MM.1S (cell line): ENCODE results near the gene ZNF438.
"Not testable (repeated sequence)": the region's sequence is repeated elsewhere in the genome, so short reads cannot be mapped to it uniquely, and the experiment has no call there.

Source experiments
- DNase-seq: peaks from one replicate; pipeline ENCODE4 v3.0.0-alpha.2; 2015
- H2AFZ ChIP-seq: fragments of 300-600 bp; sonication (generic); 2 replicates; pipeline ENCODE4 v1.6.0; 2016; ENCODE audit warnings: antibody characterized with exemption, low read length
- H3F3A ChIP-seq: fragments of 300-600 bp; sonication (generic); 2 replicates; pipeline ENCODE4 v1.6.1; 2016; ENCODE audit warnings: mild to moderate bottlenecking, antibody characterized with exemption, low read length, moderate library complexity, mixed read lengths; ENCODE audit not compliant: insufficient read depth
- H3K27ac ChIP-seq: fragments of 300-600 bp; sonication (generic); 2 replicates; pipeline ENCODE4 v1.5.1; 2016; ENCODE audit warnings: mild to moderate bottlenecking, low read length
- H3K27me3 ChIP-seq: fragments of 300-600 bp; sonication (generic); replicated peaks from 2 replicates; pipeline ENCODE4 v1.6.0; 2016; ENCODE audit warnings: low read length; ENCODE audit not compliant: insufficient read depth
- H3K36me3 ChIP-seq: fragments of 300-600 bp; sonication (generic); replicated peaks from 2 replicates; pipeline ENCODE4 v1.6.1; 2016; ENCODE audit warnings: mild to moderate bottlenecking, low read length, mixed read lengths; ENCODE audit not compliant: insufficient read depth
- H3K4me1 ChIP-seq: fragments of 300-600 bp; sonication (generic); 2 replicates; pipeline ENCODE4 v1.6.1; 2016; ENCODE audit warnings: low read length, mixed read lengths
- H3K4me2 ChIP-seq: fragments of 300-600 bp; sonication (generic); 2 replicates; pipeline ENCODE4 v1.6.0; 2016; ENCODE audit warnings: low read depth, low read length
- H3K4me3 ChIP-seq: fragments of 300-600 bp; sonication (generic); 2 replicates; pipeline ENCODE4 v1.5.1; 2016; ENCODE audit warnings: low read length, mixed read lengths
- H3K79me2 ChIP-seq: fragments of 300-600 bp; sonication (generic); 2 replicates; pipeline ENCODE4 v1.6.1; 2016; ENCODE audit warnings: mixed run types, low read length, mixed read lengths
- H3K9ac ChIP-seq: fragments of 300-600 bp; sonication (generic); 2 replicates; pipeline ENCODE4 v1.6.1; 2016; ENCODE audit warnings: low read length, mixed read lengths
- H3K9me2 ChIP-seq: fragments of 300-600 bp; sonication (generic); replicated peaks from 2 replicates; pipeline ENCODE4 v1.6.1; 2016; ENCODE audit warnings: mild to moderate bottlenecking, low read length, mixed read lengths; ENCODE audit not compliant: insufficient read depth
- H3K9me3 ChIP-seq: fragments of 300-600 bp; sonication (generic); replicated peaks from 2 replicates; pipeline ENCODE4 v1.6.1; 2016; ENCODE audit warnings: mild to moderate bottlenecking, low read length, mixed read lengths; ENCODE audit not compliant: insufficient read depth
- H4K20me1 ChIP-seq: fragments of 300-600 bp; sonication (generic); 2 replicates; pipeline ENCODE4 v1.6.1; 2016; ENCODE audit warnings: mild to moderate bottlenecking, low read length, moderate library complexity, mixed read lengths; ENCODE audit not compliant: insufficient read depth
- CTCF ChIP-seq: fragments of 300-600 bp; sonication (generic); IDR thresholded peaks from 2 replicates; pipeline ENCODE4 v1.5.1; 2016; ENCODE audit warnings: antibody characterized with exemption, low read length, mixed read lengths
- EZH2 ChIP-seq: fragments of 300-600 bp; sonication (generic); optimal IDR thresholded peaks from 2 replicates; pipeline ENCODE3; 2017; ENCODE audit warnings: low read depth, mild to moderate bottlenecking, antibody characterized with exemption, low read length, mixed read lengths
- EZH2phosphoT487 ChIP-seq: fragments of 300-600 bp; sonication (generic); IDR thresholded peaks from 2 replicates; pipeline ENCODE4 v1.6.1; 2018; ENCODE audit warnings: antibody characterized with exemption, low read length

Gene ZNF438

GRCh38 chr10:31028081-31028480 is 3.6 kb downstream of the ZNF438 start:
- Histone ChIP-seq H3K9me2 (no peaks in the 10 kb centered on the region), H3K4me1 (peaks cover 10% of the 10 kb centered on the region; the same call in 1 of the 2 replicates), H3K27me3 (no peaks in the 10 kb centered on the region), H3K4me3 (no peak overlapping the region), H3K27ac (no peak overlapping the region), H2AFZ (no peak overlapping the region), H3K9me3 (no peaks in the 10 kb centered on the region), H3K9ac (no peak overlapping the region), H3K4me2 (no peak overlapping the region), H3K79me2 (peaks cover 8% of the 10 kb centered on the region; the same call in 1 of the 2 replicates), H3K36me3 (no peaks in the 10 kb centered on the region), H3F3A (peaks cover 3% of the 10 kb centered on the region; the same call in 1 of the 2 replicates), H4K20me1 (no peaks in the 10 kb centered on the region)
- TF ChIP-seq EZH2phosphoT487 (no peak), CTCF (no peak), EZH2 (no peak)
- no peak for DNase-seq

- H3K79me2 ChIP-seq = peaks cover 11% of the 10 kb centered on the region; the same call in 1 of the 2 replicates
- not testable (repeated sequence) for H3K27ac ChIP-seq, H2AFZ ChIP-seq, H3K9ac ChIP-seq, H3K9me2 ChIP-seq, H3K4me2 ChIP-seq, H3K9me3 ChIP-seq, H3F3A ChIP-seq, DNase-seq, H3K4me1 ChIP-seq, H4K20me1 ChIP-seq, H3K36me3 ChIP-seq, H3K27me3 ChIP-seq, H3K4me3 ChIP-seq
Measured at GRCh38 chr10:31026279-31026678, 5.4 kb downstream of the ZNF438 start.

GRCh38 chr10:31025142-31025541 is 6.5 kb downstream of the ZNF438 start:
- Histone ChIP-seq H3F3A (no peaks in the 10 kb centered on the region), H3K27me3 (no peaks in the 10 kb centered on the region), H3K79me2 (0 out of 2 replicates have a peak, but pooled peaks cover 3% of the 10 kb centered on the region), H2AFZ (no peak overlapping the region), H3K9me3 (no peaks in the 10 kb centered on the region), H3K27ac (no peak overlapping the region), H3K4me3 (no peak overlapping the region), H3K4me1 (no peaks in the 10 kb centered on the region), H3K4me2 (no peak overlapping the region), H3K9ac (no peak overlapping the region), H3K36me3 (no peaks in the 10 kb centered on the region), H4K20me1 (no peaks in the 10 kb centered on the region), H3K9me2 (no peaks in the 10 kb centered on the region)
- TF ChIP-seq EZH2phosphoT487 (no peak), CTCF (no peak), EZH2 (no peak)
- no peak for DNase-seq

GRCh38 chr10:31023558-31023957 is 8.1 kb downstream of the ZNF438 start:
- Histone ChIP-seq H3F3A (no peaks in the 10 kb centered on the region), H3K9me2 (no peaks in the 10 kb centered on the region), H3K4me3 (no peak overlapping the region), H3K9ac (no peak overlapping the region), H3K36me3 (no peaks in the 10 kb centered on the region), H3K4me2 (no peak overlapping the region), H3K27ac (no peak overlapping the region), H3K27me3 (no peaks in the 10 kb centered on the region), H3K4me1 (peaks cover 7% of the 10 kb centered on the region), H4K20me1 (no peaks in the 10 kb centered on the region), H2AFZ (no peak overlapping the region), H3K9me3 (no peaks in the 10 kb centered on the region), H3K79me2 (0 out of 2 replicates have a peak, but pooled peaks cover 3% of the 10 kb centered on the region)
- no peak for DNase-seq
- TF ChIP-seq EZH2phosphoT487 (no peak), EZH2 (no peak), CTCF (no peak)
